ENCODE results near the gene NUAK1.

Gene NUAK1

GRCh38 chr12:106138633-106139421, at the start of gene NUAK1:
Gene NUAK1, minus strand, starts transcription at chr12:106138954. Its CDS starts 301 bp downstream, at chr12:106138653.
- no peak for DNase-seq (ENCODE audit: low read depth, low spot score)

- DNase-seq (ENCODE audit: low read depth, low spot score): no peak
These were observed 49.5 kb upstream of the NUAK1 start for GRCh38 chr12:106188256-106188655.

- DNase-seq (ENCODE audit: low read depth, low spot score): no peak
These were observed 49.1 kb upstream of the NUAK1 start for GRCh38 chr12:106187842-106188241.

- no peak for DNase-seq (ENCODE audit: low read depth, low spot score)
These were observed 48.5 kb upstream of the NUAK1 start for GRCh38 chr12:106187155-106187789.

- no peak for DNase-seq (ENCODE audit: low read depth, low spot score)
These were observed 45.0 kb upstream of the NUAK1 start for GRCh38 chr12:106183735-106184134.

- no peak for DNase-seq (ENCODE audit: low read depth, low spot score)
These were observed 42.8 kb upstream of the NUAK1 start for GRCh38 chr12:106181401-106182114.

- no peak for DNase-seq (ENCODE audit: low read depth, low spot score)
These were observed 40.3 kb upstream of the NUAK1 start for GRCh38 chr12:106179086-106179485.

- DNase-seq (ENCODE audit: low read depth, low spot score): no peak
These were observed 39.8 kb upstream of the NUAK1 start for GRCh38 chr12:106178562-106178961.

- no peak for DNase-seq (ENCODE audit: low read depth, low spot score)
These were observed 37.8 kb upstream of the NUAK1 start for GRCh38 chr12:106176560-106176959.

GRCh38 chr12:106174876-106175275, 36.1 kb upstream of the NUAK1 start:
- DNase-seq (ENCODE audit: low read depth, low spot score): no peak

GRCh38 chr12:106173442-106173841, 34.7 kb upstream of the NUAK1 start:
- DNase-seq (ENCODE audit: low read depth, low spot score): no peak

GRCh38 chr12:106171117-106171750, 32.5 kb upstream of the NUAK1 start:
- no peak for DNase-seq (ENCODE audit: low read depth, low spot score)

GRCh38 chr12:106170285-106170684, 31.5 kb upstream of the NUAK1 start:
- DNase-seq (ENCODE audit: low read depth, low spot score): no peak

- DNase-seq (ENCODE audit: low read depth, low spot score): no peak
These were observed 25.0 kb upstream of the NUAK1 start for GRCh38 chr12:106163712-106164111.

GRCh38 chr12:106161491-106161890, 22.7 kb upstream of the NUAK1 start:
- DNase-seq (ENCODE audit: low read depth, low spot score): no peak

- no peak for DNase-seq (ENCODE audit: low read depth, low spot score)
These were observed 22.2 kb upstream of the NUAK1 start for GRCh38 chr12:106160915-106161314.

- no peak for DNase-seq (ENCODE audit: low read depth, low spot score)
These were observed 19.0 kb upstream of the NUAK1 start for GRCh38 chr12:106157802-106158201.

- no peak for DNase-seq (ENCODE audit: low read depth, low spot score)
These were observed 16.1 kb upstream of the NUAK1 start for GRCh38 chr12:106154751-106155273.

GRCh38 chr12:106152334-106152733, 13.6 kb upstream of the NUAK1 start:
- no peak for DNase-seq (ENCODE audit: low read depth, low spot score)

- DNase-seq (ENCODE audit: low read depth, low spot score): no peak
These were observed 11.8 kb upstream of the NUAK1 start for GRCh38 chr12:106150555-106150954.

- no peak for DNase-seq (ENCODE audit: low read depth, low spot score)
These were observed 10.5 kb upstream of the NUAK1 start for GRCh38 chr12:106149096-106149784.
